ENCODE results near the gene PTPRT.

The PTPRT gene

DNA sequence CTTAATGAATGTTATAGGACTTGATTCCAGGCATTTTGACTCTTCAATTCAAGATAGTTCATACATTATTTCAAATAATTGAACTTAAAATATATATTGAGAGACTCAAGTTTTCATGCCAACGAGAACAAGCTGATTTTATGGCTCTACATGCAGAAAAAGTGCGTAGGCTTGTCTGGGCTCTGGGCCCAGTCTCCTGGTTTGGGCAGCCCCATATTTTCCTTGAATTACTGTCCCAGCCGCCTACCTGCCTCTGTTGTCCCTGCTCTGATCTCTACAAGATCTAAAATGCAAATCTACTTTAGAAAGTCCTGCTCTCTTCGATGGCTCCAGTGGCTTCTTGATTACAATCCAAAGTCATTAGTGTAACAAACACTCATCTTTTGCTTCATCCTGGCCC lies 1034.1 kb downstream of the PTPRT start:
- no peak for FAIRE-seq

DNA sequence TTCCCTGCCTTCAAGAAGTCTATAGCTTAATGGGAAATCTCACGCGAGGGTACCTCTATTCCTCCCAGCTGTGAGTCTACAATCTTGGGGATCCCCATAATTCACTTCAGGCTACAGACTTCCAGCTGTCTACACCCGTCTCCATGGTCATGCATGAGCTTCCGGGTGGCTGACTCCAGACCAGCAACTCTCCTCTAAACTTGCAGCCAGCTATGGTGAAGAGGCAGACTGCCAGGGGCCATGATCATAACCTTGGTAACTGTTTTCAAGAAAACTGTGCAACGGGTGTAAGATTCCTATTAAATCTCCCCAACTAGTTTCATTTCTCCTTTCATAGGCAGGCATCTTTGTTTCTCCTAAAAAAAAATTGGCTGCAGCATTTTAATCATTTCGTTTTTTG lies 1037.1 kb downstream of the PTPRT start:
- no peak for FAIRE-seq

DNA sequence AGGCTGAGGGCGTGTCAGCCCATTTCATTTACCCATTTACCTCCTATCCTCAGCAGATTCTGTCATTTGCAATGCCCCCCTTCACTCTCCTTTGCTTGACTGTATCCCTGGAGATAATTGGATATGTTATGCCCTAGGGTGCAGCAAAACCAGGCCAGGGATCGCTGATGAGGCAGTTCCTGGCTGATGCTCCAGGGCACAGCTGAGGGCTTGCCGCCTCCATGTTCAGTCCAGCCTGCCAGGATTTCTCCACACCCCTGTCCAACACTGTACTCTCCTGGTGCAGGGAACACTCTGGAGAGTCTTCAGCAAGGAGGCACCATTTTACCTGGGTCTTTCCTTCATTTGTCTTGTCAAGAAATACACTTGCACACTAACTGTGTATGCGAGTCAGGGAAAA lies 1039.5 kb downstream of the PTPRT start:
- no peak for FAIRE-seq

DNA sequence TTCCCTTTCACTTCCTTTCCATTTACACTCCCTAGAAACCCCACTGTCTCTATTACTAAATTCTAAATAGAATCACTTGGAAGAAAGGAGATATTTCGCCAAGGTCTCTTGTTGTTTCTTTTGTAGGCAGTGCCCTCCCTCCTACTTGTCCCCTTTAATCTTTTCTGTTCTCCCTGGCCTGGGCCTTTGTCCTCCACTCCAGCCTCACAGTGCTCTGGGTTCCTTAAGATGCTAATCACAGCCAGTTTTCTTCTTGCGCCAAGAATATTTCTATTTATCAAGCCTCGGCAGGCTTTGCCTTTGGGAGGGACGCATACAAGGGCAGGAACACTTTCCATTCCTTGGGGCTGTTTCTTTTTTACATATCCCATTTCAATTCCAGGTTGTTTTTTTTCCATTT lies 1051.0 kb downstream of the PTPRT start:
- no peak for FAIRE-seq

DNA sequence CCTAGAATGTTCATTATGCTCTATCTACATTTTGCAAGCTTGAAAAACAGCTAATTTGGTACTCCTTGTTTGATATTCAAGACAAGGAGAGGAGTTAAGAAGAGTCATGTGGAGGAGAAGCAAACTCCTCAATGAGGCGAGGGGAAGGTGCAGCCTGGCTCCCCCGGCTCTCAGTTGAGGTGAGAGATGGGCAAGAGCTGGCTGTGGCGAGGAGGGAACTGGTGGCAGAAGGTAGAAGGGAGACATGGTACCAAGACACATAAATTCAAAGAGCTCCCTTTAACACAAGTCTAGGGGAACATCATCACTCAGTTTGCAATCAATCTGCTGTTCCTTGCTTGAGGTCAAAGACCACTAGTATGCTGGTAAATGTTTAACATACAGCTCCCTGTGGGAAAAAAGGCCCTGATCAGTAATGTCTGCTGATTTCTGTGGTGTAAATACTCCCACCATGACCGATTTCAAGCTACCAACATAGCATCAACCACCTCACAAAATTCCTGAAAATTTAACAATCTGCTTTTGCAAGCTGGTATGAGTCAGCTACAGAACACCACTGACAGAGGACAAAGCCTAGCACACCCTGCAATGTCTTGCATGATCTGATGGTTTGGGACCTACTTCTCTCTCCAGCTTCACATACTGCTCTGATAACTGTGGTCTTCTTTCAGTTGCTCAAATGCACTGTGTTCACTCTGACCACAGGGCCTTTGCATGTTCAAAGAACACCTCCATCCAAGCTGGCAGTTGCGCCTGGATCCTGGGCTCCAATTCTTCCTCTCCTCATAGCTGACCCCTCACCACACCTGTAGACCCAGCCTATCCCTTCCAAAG lies 1055.2 kb downstream of the PTPRT start:
- FAIRE-seq: no peak

DNA sequence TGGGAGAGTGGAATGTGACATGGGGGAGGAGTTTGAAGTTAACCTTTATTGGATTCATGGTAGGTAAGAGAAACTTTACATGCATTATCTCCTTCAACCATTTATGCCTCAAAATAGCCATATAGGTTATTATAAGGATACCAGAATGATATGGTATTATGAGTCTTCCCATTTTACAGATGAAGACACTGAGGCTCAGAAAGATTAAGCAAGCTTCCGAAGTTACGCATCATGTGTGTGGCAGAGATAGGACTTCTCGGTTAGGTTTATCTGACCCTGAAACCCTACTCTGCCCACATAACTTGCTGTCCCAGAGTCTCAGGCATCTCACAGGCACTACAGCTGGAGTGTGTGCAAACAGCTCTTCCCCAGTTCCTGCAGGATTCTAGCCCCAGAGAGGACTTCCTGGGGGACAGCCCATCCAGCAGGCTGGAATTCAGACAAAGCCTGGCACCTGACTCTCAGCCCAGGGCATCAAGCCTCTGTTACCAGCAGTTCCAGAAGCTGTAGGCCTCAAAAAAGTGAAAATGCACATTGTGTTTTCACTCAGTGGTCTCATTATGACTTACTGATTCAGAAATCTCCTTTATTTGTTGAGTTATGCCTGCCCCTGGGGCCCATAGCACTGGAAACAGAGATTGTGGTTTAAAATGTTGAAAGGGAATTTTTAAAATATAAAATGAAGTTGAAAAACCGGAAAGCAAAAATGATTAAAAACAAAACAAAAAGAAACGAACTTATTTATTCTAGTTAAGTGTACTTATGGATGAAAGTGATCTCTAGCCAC lies 1058.7 kb downstream of the PTPRT start:
- FAIRE-seq: no peak

DNA sequence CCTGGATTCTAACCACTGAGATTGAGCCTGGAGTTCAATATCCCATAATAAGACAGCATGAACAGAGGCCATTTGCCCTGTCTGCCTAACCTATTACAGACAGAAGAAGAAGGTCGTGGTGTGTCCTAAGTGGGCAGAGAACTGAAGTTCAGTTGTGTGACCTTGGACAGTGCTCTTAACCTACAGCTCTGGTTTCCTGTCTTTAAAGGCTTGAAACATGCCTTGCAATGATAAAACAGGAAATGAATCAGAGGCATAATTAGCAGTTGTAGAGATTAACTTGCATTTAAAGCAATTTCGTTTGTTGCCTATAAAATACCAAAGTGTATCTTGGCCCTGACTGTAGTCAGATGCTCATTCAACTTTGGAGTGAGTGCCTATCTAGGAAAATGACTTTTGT lies 1064.3 kb downstream of the PTPRT start:
- FAIRE-seq: no peak

DNA sequence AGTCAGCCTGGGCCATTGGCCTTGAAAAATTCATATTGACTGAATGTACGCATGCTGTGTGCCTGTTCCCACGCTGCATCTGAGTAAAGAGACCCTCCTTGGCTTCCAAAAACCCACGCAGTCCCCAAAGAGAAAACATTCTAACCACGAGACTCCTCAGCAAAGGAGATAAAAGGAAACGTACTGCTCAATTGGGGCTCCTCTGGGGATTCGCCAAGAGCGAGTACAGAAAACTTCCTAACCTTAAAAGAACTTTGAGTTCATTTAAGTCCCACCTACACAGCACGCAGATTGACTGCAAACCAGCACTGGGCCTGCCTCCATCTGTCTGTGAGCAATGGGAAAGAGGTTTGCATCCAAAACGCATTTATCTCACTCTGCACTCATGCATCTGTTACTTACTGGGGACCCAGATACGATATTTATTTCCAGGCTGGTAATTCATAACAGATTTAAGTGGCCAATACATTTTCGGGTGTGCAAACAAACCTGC lies 1065.7 kb downstream of the PTPRT start:
- no peak for FAIRE-seq

DNA sequence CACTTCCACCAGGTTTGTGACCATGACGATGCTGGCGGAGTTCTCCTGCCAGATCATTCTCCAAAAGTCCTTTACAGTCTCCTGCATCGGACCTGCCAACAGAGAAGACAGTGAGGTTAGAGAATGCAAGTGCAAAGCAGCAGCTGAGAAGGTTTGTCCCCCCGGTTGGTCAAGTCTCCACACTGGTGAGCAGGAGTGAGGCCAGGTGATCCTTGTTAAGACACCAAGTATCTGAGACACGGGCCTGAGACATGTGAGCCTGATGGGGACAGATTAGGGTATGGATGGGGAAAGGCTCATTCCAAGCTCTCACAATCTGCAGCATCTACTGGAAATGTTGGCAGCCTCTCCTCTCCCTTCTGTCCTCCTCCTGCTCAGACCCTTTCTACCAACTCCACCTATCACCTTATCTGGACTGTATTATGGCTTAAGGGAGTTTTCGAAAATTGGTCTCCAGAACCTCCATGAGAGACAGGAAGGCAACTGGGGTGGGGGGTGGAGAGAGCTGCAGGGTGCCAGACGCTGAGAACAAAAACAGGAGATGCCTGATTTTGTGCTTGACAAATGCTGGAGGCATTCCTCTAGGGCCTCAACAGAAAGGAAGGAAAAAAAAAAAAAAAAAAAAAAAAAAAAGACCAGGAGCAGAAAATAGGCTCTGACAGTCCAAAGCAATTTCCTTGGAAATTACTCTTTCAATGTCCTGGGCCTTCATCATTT lies 1071.1 kb downstream of the PTPRT start:
- FAIRE-seq: no peak

DNA sequence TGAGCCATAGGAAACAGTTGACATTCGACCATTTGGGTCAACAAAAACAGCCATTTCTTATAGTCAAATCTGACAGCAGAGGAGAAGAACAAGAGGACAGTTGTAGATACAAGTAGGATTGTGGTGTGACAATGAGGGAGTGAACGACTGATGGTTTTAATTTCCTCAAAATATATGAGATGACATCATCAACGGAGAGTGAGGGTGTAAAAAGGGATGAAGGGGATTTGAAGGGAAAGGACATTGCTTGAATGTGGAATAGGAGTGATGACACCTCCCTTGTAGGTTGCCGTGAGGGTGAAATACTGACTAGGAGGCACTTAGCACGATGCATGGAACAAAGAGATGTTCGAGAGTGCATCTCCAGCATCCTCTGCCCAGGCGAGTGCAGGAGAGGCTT lies 1071.7 kb downstream of the PTPRT start:
- FAIRE-seq: no peak

DNA sequence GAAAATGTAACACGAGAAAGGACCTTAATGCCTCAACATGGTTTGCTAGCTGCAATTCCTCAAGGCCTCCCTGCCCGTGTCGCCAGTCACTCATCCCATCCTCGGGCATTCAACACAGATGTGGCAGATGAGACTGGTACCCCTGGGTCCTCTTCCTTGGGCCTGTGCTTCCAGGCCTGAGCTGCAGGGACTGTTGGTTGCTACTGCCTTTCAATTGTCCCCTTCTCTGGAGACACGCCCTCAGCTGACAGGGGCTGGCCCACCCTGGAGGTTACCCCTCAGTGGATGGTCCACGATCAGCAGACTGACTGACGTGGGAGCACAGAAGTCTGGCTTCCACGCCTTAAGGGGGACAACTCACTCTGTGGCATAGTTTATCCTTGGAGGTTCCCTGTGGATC lies 1076.5 kb downstream of the PTPRT start:
- FAIRE-seq: no peak

DNA sequence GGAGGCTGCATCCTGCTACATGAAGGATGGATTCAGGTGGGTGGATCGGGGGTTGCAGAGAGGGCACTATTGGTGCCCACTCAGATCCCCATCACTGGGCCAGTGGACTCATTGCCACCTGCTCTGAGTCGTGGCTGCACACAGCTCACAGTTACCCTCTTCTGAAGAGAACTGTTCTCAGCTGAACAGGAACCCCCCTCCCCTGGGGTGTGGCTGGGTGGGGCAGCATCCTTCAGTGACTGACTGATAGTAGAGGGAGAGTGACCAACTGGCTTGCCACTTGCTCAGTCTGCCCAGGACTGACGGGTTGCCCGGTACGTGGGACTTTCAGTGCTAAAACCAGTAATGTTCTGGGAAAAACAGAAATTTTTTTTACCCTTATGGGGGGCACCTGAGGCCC lies 1077.5 kb downstream of the PTPRT start:
- FAIRE-seq: no peak

DNA sequence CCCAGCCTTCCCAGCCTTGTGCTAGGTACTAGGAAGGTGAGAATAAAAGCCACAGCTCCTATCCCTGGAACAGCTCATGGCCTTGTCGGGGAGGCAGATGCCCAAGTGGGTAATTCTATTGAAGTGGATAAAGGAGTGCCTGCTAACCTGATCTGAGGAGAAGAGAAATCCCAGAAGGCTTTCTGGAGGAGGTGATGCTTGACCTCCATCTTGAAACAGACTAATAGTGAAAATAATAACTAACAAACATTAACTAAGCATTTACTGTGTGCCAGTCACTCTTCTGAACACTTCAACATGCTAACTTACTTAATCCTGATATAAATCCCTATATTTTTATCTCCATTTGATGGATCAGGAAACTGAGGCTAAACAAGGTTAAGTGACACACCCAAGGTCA lies 1078.4 kb downstream of the PTPRT start:
- no peak for FAIRE-seq

DNA sequence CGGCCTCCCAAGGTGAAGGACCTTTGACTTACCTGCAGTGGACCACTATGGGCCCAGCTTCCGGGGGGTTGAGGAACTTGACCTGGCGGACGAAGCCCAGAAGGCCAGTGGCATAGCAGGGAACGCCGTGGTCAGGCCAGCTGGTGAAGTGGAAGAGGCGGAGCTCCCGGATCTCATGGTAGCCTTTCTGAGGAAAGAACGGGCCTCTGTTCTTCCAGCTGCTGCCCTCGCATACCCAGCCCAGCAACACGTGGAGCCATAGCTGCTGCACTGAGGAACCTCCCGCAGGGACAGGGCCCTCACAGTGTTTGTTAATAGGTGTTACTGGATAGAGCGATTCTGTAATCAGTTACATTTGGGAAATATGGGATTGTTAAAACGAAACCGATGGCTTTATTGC lies 1079.4 kb downstream of the PTPRT start:
- FAIRE-seq: no peak

DNA sequence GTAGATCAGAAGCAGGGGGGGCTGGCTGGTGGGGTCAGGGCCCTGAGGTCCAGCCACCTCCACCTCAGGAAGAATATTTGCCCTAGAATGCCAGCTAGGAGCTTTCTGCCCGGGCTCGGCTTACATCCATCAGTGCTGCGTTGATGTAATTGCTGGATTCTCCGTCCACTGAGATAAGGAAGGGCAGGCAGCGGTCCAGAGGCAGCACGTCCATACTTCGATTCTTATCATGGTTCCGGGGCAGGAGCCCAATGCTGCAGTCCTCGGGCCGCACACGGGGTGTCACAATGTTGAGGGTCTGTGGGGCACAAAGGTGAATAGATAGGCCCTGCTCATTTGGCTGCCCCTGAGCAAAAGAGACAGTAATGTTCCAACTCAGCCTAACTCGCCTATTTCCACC lies 1087.7 kb downstream of the PTPRT start:
- no peak for FAIRE-seq

DNA sequence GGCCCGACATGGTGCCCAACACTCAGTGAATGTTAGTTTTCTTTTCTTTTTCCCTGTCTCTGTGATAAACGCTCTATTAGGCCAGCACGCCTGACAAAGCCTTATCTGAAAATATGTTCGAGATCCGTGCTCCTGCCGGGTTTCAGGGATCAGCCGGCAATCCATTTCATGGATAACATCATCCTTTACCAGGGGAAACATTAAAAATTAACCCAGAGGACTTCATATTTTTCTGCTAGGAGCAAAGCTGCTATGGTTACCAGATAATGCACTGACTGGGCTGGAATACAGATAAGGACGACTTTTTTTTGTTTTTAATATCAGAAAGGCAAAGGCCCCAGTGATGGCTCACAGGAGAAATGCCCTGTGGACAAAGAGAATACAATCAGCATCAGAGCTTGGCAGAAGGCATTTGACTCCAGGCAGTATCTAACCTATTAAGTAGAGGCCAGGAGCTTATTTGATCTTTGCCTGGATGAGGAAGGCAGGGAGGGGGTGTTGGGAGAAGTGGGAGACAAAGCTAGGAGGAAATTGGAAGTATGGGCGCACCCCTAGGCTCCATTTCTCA lies 1089.5 kb downstream of the PTPRT start:
- FAIRE-seq: no peak

DNA sequence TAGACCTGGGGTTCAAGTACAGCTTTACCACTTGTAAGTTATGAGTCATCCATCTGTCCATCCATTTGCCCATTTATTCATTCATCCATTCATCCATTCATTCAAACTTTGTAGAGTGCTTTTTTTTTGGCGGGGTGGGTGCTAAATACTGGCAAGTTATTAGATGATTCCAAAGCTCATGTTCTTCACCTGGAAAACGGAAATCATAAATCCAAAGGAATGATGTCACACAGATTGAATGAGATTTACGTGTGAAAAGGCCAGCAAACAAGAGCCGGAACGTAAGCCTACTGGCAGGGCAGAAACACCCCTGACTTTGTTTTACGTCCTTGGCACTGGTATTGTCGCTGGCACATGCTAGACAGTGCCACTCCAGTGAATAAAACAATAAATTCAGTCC lies 1090.6 kb downstream of the PTPRT start:
- FAIRE-seq: no peak

DNA sequence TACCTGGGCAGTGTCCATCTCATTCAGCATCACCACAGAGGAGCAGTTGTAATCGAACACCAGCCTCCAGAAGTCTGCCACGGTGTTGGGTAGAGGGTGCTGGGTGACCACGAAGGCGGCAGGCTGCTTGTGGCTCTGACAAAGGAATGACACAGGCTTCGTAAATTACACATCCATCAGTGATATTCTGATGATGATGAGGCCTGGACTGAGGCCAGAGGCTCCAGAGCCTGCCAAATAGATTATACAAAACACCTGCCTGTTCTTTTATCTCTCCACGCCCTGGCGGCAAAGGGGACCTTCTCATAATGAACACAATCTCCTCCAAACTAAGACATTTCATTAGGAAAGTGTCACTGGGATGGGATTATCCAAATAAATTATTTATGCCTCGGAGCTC lies 1091.3 kb downstream of the PTPRT start:
- FAIRE-seq: no peak

DNA sequence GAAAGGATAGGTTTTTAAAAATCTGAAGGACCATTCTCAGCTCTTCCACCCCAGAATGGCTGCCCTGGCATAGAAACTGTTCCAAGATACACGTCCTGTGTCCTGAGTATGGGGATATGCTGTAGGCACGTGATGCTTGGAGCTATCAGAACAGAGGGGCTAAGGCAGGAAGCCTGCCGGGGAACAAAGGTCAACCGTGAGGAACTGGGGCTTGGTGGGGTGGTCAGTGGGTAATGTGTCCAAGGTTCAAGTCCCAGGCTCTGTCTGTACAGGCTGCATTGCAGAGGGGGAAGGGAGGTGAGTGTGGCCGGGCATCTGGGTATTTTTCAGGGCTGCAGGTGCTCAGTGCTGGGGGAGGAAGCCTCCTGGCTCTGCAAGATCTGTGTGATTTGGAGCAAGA lies 1092.0 kb downstream of the PTPRT start:
- FAIRE-seq: no peak

DNA sequence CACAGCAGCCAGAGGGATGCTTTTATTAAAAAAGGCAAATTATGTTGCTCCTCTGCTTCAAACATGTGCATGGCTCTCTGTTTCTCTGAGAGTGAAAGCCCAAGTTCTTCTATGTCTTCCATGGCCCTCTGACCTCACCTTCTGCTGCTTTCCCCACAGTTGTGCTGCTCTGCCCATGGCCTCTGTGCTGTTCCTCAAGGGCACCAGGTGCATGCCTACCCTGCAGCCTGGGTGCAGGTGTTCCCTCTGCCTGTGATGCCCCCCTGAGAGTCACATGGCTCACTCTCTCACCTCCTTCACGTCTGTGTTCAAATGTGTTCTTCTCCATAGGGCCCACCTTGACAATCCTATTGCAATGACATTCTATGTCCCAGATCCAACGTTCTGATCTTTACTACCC lies 1094.5 kb downstream of the PTPRT start:
- FAIRE-seq: no peak

DNA sequence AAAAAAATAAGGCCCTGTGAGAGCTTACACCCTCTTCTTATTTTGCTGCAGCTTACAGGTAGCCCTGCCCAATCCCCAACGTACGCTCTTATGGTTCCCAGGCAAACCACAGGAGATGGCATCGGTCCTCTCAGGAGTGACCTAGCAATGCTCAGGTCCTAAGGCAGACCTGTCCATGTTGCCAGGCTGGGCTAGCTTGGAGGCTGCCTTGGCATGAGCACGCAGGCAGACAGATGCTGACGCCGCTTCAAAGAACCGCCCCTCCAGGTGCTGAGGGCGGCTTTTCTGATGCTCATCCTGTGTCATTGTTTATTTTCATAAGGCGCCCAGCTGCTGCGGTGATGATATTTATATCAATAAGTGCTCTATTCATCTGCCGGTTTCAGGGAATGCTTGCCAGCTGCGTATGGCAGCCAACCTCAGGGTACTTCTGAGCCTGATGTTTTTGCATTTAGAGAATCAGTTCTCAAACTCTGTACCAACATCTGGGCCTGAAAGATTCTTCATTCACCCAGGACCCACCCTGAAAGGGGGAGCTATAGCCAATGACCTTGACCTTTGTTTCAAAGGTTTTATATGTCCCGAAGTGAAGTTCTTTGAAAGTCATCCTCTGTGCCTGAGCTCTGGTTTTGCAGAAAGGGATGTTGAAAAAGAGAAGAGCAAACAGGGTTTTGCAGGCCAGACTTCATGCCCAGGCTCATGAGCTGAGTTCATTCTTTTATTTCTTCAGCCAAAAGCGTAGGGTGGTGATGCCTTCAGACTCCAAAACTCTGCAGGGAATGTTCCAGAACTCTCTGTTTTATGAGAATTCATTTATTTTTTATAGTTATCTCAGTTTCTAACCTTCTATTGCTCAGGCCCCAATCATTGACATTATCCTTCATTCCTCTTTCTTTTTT lies 1095.9 kb downstream of the PTPRT start:
- FAIRE-seq: no peak

DNA sequence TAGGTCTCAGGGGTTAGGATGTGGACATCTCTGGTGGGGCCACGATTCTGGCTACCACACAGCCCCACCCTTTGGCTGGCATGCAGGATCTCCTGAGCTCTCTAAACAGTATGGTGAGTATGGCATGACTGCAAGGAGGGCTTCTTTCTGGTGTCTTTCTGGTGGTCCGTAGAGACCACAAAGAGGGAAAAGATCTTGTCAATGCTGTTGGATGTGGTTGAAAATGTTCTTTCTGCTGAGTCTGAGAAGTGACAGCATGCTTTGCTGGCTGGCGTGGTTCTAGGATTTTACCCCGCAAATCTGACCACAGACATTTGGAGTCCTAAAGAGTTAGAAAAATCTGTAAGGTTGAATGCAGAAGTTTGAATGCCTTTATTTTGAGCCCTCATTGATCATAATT lies 1096.7 kb downstream of the PTPRT start:
- FAIRE-seq: no peak

Data from TTC549 (cell line).